ENCODE results near the gene TMEM220. TPM values are rescaled to one million over a fixed set of nuclear protein-coding genes. Genes with fewer than 3 reads are reported as not detected.
A peak's percentile ranks its signal among the peaks of the same experiment; 100 is the strongest.

TMEM220 gene
- total RNA-seq, 8 experiments from 2014 or later: 1.1 to 18.7 (median 1.9) TPM

DNA sequence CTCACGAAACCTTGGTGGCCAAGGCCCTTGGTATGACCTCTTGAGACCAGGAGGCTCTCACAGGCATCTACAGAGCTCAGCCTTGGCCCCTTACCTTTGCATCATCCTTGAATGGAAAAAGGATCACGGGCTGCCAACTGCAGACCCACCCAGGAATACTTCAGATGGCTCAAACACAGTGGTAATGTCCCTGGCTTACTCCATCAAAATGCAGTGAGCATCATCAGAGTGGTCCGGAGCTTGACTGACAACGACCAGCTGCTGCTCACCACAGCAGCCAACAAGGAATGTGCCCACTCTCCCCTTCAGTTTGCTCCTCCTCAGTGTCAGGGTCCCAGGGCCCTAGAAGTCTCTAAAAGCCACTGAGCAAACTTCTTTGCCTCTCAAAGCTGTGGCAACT lies 55.1 kb downstream of the TMEM220 start:
- ATAC-seq (replicated peaks in 6 of 8): no peak
- WGBS, 10 experiments: 67 to 100% (median 100%) methylated on average over 1 to 2 of the region's 4 CpGs; no CpG with 5 or more reads in 5 of the 10 experiments
- in situ Hi-C loops (cut with MboI; ENCODE audit: low pct_unique_long_range_greater_than_20kb in 2 of 9, low sequenced_read_pairs in 9 of 9, unreplicated experiment in 9 of 9): no loop called here
- no peak overlapping the region for H3K4me3 ChIP-seq
- no peaks in the 10 kb centered on the region for H3K4me1 ChIP-seq (replicated peaks in 1 of 2)
- H3K27ac ChIP-seq: no peak overlapping the region

DNA sequence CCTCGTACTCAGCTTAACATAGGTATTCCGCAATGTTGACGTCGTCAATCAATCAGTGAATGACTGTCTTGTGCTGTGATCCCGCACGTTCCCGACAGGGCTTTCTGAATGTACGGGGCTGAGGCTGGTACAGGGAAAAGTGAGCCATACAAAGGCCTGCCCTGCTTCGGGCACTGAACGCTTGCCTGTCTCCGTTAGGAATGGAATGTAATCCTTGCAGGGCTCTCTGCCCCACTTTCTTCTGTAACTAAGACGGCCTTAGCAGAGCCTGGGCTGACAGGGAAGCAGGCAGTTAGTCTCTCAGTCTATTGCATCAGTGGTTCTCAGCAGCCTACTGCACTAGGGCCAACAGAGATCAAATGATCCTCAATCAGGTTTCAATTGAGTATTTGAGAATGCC lies 56.5 kb downstream of the TMEM220 start:
- Histone ChIP-seq H3K27ac (no peak overlapping the region), H3K4me1 (replicated peaks in 1 of 2) (no peaks in the 10 kb centered on the region), H3K4me3 (no peak overlapping the region)
- 73 to 100% (median 93%) methylated on average over 1 to 9 of the region's 12 CpGs; no CpG with 5 or more reads in 1 of the 10 experiments for WGBS, 10 experiments
- in situ Hi-C loops (cut with MboI; ENCODE audit: low pct_unique_long_range_greater_than_20kb in 2 of 9, low sequenced_read_pairs in 9 of 9, unreplicated experiment in 9 of 9): no loop called here
- peak in 2 of 8 experiments; percentile 21 to 33 for ATAC-seq (replicated peaks in 6 of 8)

DNA sequence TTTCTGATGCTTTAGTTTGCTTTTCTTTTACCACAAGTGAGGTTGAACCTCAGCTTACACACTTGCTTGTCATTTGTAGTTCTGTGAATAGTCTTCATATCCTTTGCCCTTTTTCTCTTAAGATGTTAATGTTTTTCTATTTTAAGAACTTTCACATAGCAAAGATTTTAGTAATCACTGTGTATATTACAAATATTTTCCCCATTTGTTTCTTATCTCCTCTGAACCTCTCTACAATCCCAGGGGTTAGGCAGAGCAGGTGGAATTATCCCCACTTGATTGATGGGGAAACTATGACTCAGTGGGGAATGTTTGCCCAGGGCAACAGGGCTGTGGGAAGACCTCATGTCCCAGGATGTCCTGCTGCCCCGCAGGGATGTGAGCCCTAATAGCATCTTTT lies 61.0 kb downstream of the TMEM220 start:
- H3K27ac ChIP-seq: no peak overlapping the region
- no peaks in the 10 kb centered on the region for H3K4me1 ChIP-seq (replicated peaks in 1 of 2)
- in situ Hi-C loops (cut with MboI; ENCODE audit: low pct_unique_long_range_greater_than_20kb in 2 of 9, low sequenced_read_pairs in 9 of 9, unreplicated experiment in 9 of 9): no loop called here
- WGBS, 10 experiments: 88 to 100% methylated on average over 1 of the region's 1 CpG; no CpG with 5 or more reads in 8 of the 10 experiments
- no peak for ATAC-seq (replicated peaks in 6 of 8)
- no peak overlapping the region for H3K4me3 ChIP-seq

DNA sequence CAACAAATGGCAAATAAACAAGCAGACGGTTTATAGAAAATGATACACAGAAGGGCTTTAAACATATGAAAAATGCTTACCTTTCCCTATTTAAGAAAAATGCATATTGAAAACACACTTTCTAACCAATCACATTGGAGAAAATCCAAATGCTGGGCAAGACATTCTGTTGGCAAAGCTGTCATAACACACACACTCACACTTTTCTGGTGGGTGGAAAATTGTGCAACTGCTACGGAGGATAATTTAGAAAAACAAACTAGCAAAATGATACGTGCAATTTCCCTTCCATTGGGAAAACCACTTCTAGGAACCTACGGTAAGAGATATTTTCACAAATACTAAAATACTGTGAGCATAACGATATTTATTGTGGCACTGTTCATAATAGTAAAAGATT lies 62.9 kb downstream of the TMEM220 start:
- Histone ChIP-seq H3K4me1 (replicated peaks in 1 of 2) (no peaks in the 10 kb centered on the region), H3K27ac (no peak overlapping the region), H3K4me3 (no peak overlapping the region)
- in situ Hi-C loops (cut with MboI; ENCODE audit: low pct_unique_long_range_greater_than_20kb in 2 of 9, low sequenced_read_pairs in 9 of 9, unreplicated experiment in 9 of 9): no loop called here
- 61 to 100% (median 94%) methylated on average over 1 to 5 of the region's 5 CpGs; no CpG with 5 or more reads in 1 of the 10 experiments for WGBS, 10 experiments
- ATAC-seq (replicated peaks in 6 of 8): no peak

DNA sequence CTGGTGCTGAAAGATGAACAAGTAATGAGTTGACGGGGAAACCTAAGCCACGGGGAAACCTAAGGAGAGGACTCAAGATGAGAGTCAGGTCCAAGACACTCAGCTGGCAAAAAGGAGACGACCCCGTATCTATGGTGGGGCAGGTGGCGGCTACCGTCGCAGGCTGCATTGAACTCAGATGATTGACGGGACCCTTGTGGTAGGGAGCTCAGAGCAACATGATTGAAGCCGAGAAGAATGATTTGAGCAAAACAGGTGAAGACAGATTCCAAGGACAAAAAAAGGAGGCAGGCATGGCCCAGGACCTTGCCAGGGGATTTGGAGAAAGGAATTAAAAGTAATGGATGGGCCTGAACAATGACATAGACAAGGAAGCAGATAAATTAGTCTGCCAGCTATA lies 65.3 kb downstream of the TMEM220 start:
- no peak overlapping the region for H3K27ac ChIP-seq
- no peak for ATAC-seq (replicated peaks in 6 of 8)
- in situ Hi-C loops (cut with MboI; ENCODE audit: low pct_unique_long_range_greater_than_20kb in 2 of 9, low sequenced_read_pairs in 9 of 9, unreplicated experiment in 9 of 9): no loop called here
- WGBS, 10 experiments: 76 to 100% (median 91%) methylated on average over 1 to 9 of the region's 9 CpGs; no CpG with 5 or more reads in 2 of the 10 experiments
- no peaks in the 10 kb centered on the region for H3K4me1 ChIP-seq (replicated peaks in 1 of 2)
- H3K4me3 ChIP-seq: no peak overlapping the region

Other genes with a start within 250 kb of the TMEM220 start
- gene MYH1, start 211.5 kb downstream of the TMEM220 start, total RNA-seq: under 1 TPM in 2 of 8 experiments, not detected in 6; 0.04 to 0.09 TPM
- gene MYH2, start 180.4 kb downstream of the TMEM220 start, total RNA-seq: under 1 TPM in 4 of 8 experiments, not detected in 4; 0.05 to 0.29 (median 0.09) TPM
- 1 to 10 TPM in 7 of 8 experiments, under 1 TPM in 1; 0.94 to 4.2 (median 1.6) TPM for gene MYH3, start 72.7 kb downstream of the TMEM220 start, total RNA-seq
- gene SCO1, start 32.5 kb downstream of the TMEM220 start, total RNA-seq: 10 to 100 TPM; 15.0 to 45.2 (median 20.9) TPM
- 10 to 100 TPM; 10.0 to 18.5 (median 16.6) TPM for gene ADPRM, start 32.4 kb downstream of the TMEM220 start, total RNA-seq
- gene TMEM238L, start 74.1 kb upstream of the TMEM220 start, total RNA-seq: 1 to 10 TPM in 1 of 8 experiments, under 1 TPM in 2, not detected in 5; 0.19 to 1.1 (median 0.59) TPM
- 10 to 100 TPM in 2 of 8 experiments, 1 to 10 TPM in 2, under 1 TPM in 4; 0.17 to 28.4 (median 0.77) TPM for gene PIRT, start 108.1 kb upstream of the TMEM220 start, total RNA-seq